HG03280 (cell line): ENCODE data around the gene NUP210.

Experiments used
- ATAC-seq: cut with Tn5 transposase; IDR thresholded peaks from one replicate; pipeline ENCODE4 v1.9.1; 2021; ENCODE audit warnings: mild to moderate bottlenecking, moderate library complexity; ENCODE audit not compliant: unreplicated experiment

The NUP210 gene

GRCh38 chr3:13299531-13300155, 120.5 kb downstream of the NUP210 start:
- no peak for ATAC-seq

- no peak for ATAC-seq
These were observed 123.5 kb downstream of the NUP210 start for GRCh38 chr3:13296662-13297061.

GRCh38 chr3:13294442-13295351, 125.4 kb downstream of the NUP210 start:
- no peak for ATAC-seq

- no peak for ATAC-seq
These were observed 127.7 kb downstream of the NUP210 start for GRCh38 chr3:13292375-13292774.

GRCh38 chr3:13290941-13291340, 129.2 kb downstream of the NUP210 start:
- ATAC-seq = no peak

GRCh38 chr3:13289771-13290285, 130.3 kb downstream of the NUP210 start:
- ATAC-seq = no peak

- no peak for ATAC-seq
These were observed 131.1 kb downstream of the NUP210 start for GRCh38 chr3:13288732-13289718.

GRCh38 chr3:13287833-13288232, 132.3 kb downstream of the NUP210 start:
- no peak for ATAC-seq

- ATAC-seq = no peak
These were observed 133.2 kb downstream of the NUP210 start for GRCh38 chr3:13286873-13287272.

GRCh38 chr3:13285007-13285567, 135.0 kb downstream of the NUP210 start:
- ATAC-seq = no peak

- ATAC-seq = no peak
These were observed 136.3 kb downstream of the NUP210 start for GRCh38 chr3:13283877-13284264.

- ATAC-seq = no peak
These were observed 136.9 kb downstream of the NUP210 start for GRCh38 chr3:13282986-13283876.

GRCh38 chr3:13282358-13282985, 137.7 kb downstream of the NUP210 start:
- no peak for ATAC-seq

GRCh38 chr3:13281507-13282357, 138.4 kb downstream of the NUP210 start:
- no peak for ATAC-seq

GRCh38 chr3:13280811-13281506, 139.2 kb downstream of the NUP210 start:
- no peak for ATAC-seq

GRCh38 chr3:13280122-13280790, 139.9 kb downstream of the NUP210 start:
- no peak for ATAC-seq

GRCh38 chr3:13279532-13279910, 140.6 kb downstream of the NUP210 start:
- ATAC-seq = no peak
